K562 (cell line): Measurements from ENCODE around the gene ANKS1B.

ENCODE experiments used
- BRF2 ChIP-seq: IDR thresholded peaks from 3 replicates; pipeline ENCODE4 v1.6.1; 2011; ENCODE audit warnings: borderline replicate concordance, mild to moderate bottlenecking; ENCODE audit not compliant: insufficient read length, insufficient read depth
- CHD1 ChIP-seq: fragments of 200-600 bp; sonication (generic); IDR thresholded peaks from one replicate; pipeline ENCODE4 v1.6.1; 2012; ENCODE audit warnings: mild to moderate bottlenecking, moderate library complexity, low read length, inconsistent platforms
- CTCF ChIP-seq, 3 experiments: IDR thresholded peaks in 2 of 3; conservative IDR thresholded peaks in 1 of 3; 2 replicates each; pipeline ENCODE4 v1.5.1; 2011 to 2012; ENCODE audit warnings: low read length in 3 of 3, mild to moderate bottlenecking in 3 of 3, control low read depth in 2 of 3, improper control_type of control experiment in 1 of 3, inconsistent platforms in 1 of 3, low read depth in 1 of 3, mixed read lengths in 1 of 3, moderate library complexity in 1 of 3; ENCODE audit not compliant: insufficient read depth in 2 of 3
- ESRRA ChIP-seq: fragments of 450-650 bp; IDR thresholded peaks from 2 replicates; pipeline ENCODE4 v1.6.1; 2014; ENCODE audit warnings: low read depth, mild to moderate bottlenecking, moderate library complexity, borderline replicate concordance
- FOXJ3 ChIP-seq: sonication (generic); formaldehyde crosslinking; IDR thresholded peaks from 2 replicates; pipeline ENCODE4 v1.4.0; 2020; ENCODE audit warnings: mild to moderate bottlenecking, missing genetic modification reagents
- HCFC1 ChIP-seq: IDR thresholded peaks from 2 replicates; pipeline ENCODE4 v1.6.1; 2012; ENCODE audit warnings: low read depth, low read length, improper control_type of control experiment
- KAT2B ChIP-seq: IDR thresholded peaks from one replicate; pipeline ENCODE4 v1.6.1; 2012; ENCODE audit warnings: low read depth, mild to moderate bottlenecking, control low read depth, inconsistent platforms, low read length, moderate library complexity
- L3MBTL2 ChIP-seq: fragments of 450-650 bp; IDR thresholded peaks from 2 replicates; pipeline ENCODE4 v1.6.1; 2016; ENCODE audit warnings: mild to moderate bottlenecking, moderate library complexity
- POLR2A ChIP-seq: fragments of 450-650 bp; conservative IDR thresholded peaks from 2 replicates; pipeline ENCODE4 v1.6.1; 2016
- RAD21 ChIP-seq, 2 experiments: fragments of 250-450 bp in 1 of 2; fragments of 450-650 bp in 1 of 2; sonication (Bioruptor Pico) in 1 of 2; formaldehyde crosslinking in 1 of 2; IDR thresholded peaks in 1 of 2; conservative IDR thresholded peaks in 1 of 2; 2 replicates each; pipeline versions ENCODE4 v1.4.0 to v1.8.0; 2020 to 2022; ENCODE audit warnings: mild to moderate bottlenecking in 2 of 2, moderate library complexity in 1 of 2
- TEAD4 ChIP-seq, 2 experiments: sonication (generic) in 1 of 2; formaldehyde crosslinking in 1 of 2; IDR thresholded peaks; 2 replicates each; pipeline versions ENCODE4 v1.6.1 to v1.8.0; 2012 to 2022; ENCODE audit warnings: borderline replicate concordance in 1 of 2, inconsistent platforms in 1 of 2, low read length in 1 of 2, mild to moderate bottlenecking in 1 of 2, missing genetic modification reagents in 1 of 2
- ZNF184 ChIP-seq: sonication (generic); formaldehyde crosslinking; IDR thresholded peaks from 2 replicates; pipeline ENCODE4 v1.5.0; 2020; ENCODE audit warnings: missing genetic modification reagents
- ZNF583 ChIP-seq: fragments of 250-450 bp; sonication (Bioruptor Pico); IDR thresholded peaks from 2 replicates; pipeline ENCODE4 v1.4.0; 2020

- TF ChIP-seq ZNF583 (CRISPR knock-in tag) (no peak), HCFC1 (no peak), RAD21 (CRISPR knock-in tag; conservative IDR thresholded peaks at IDR 0.05 in 1 of 2, IDR thresholded peaks at IDR 0.05 in 1 of 2) (no peak), CTCF (IDR thresholded peaks at IDR 0.05 in 2 of 3, conservative IDR thresholded peaks at IDR 0.05 in 1 of 3; ENCODE audit: insufficient read depth in 2 of 3, low read depth in 1 of 3, low read length in 3 of 3) (no peak), TEAD4 (IDR thresholded peaks at IDR 0.05; ENCODE audit: low read length) (no peak), TEAD4 (CRISPR knock-in tag; IDR thresholded peaks at IDR 0.05; ENCODE audit: borderline replicate concordance) (no peak), FOXJ3 (CRISPR knock-in tag) (no peak), KAT2B (no peak), BRF2 (no peak), ZNF184 (no peak), L3MBTL2 (no peak), POLR2A (no peak), CHD1 (no peak), ESRRA (no peak)
Measured at GRCh38 chr12:99707883-99708282, 276.9 kb downstream of the ANKS1B start.
